ENCODE results near the gene CHCHD3.

The CHCHD3 gene

DNA sequence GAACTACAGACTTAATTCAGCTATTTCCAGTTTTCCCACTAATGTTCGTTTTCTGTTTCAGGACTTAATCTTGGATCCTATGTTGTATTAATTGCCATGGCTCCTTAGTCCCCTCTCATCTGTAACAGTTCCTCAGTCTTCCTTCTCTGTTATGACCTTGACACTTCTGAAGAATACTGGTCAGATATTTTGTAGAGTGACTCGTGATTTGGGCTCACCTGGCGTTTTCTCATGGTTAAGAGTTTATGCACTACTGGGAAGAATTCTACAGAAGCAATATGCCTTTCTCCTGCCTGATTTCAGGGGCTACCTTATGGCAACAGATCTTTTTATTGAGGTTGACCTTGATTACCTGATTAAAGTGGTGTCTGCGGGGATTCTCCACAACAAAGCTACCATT lies 239.4 kb downstream of the CHCHD3 start:
- POLR2A ChIA-PET: no interaction called here
- TF ChIP-seq, protein P1, sequence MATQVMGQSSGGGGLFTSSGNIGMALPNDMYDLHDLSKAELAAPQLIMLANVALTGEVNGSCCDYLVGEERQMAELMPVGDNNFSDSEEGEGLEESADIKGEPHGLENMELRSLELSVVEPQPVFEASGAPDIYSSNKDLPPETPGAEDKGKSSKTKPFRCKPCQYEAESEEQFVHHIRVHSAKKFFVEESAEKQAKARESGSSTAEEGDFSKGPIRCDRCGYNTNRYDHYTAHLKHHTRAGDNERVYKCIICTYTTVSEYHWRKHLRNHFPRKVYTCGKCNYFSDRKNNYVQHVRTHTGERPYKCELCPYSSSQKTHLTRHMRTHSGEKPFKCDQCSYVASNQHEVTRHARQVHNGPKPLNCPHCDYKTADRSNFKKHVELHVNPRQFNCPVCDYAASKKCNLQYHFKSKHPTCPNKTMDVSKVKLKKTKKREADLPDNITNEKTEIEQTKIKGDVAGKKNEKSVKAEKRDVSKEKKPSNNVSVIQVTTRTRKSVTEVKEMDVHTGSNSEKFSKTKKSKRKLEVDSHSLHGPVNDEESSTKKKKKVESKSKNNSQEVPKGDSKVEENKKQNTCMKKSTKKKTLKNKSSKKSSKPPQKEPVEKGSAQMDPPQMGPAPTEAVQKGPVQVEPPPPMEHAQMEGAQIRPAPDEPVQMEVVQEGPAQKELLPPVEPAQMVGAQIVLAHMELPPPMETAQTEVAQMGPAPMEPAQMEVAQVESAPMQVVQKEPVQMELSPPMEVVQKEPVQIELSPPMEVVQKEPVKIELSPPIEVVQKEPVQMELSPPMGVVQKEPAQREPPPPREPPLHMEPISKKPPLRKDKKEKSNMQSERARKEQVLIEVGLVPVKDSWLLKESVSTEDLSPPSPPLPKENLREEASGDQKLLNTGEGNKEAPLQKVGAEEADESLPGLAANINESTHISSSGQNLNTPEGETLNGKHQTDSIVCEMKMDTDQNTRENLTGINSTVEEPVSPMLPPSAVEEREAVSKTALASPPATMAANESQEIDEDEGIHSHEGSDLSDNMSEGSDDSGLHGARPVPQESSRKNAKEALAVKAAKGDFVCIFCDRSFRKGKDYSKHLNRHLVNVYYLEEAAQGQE (tag by site-specific recombination; IDR thresholded peaks at IDR 0.05): no peak
- TF ChIP-seq ZNF398 (tag by site-specific recombination; IDR thresholded peaks at IDR 0.05) (no peak), SP2 (tag by site-specific recombination; IDR thresholded peaks at IDR 0.05) (no peak), ZNF132 (tag by site-specific recombination; IDR thresholded peaks at IDR 0.05; ENCODE audit: borderline replicate concordance) (no peak), ZNF311 (tag by site-specific recombination; IDR thresholded peaks at IDR 0.05; ENCODE audit: borderline replicate concordance) (no peak), ZNF174 (tag by site-specific recombination; IDR thresholded peaks at IDR 0.05) (no peak), GLI2 (tag by site-specific recombination; IDR thresholded peaks at IDR 0.05; ENCODE audit: borderline replicate concordance, low read depth) (no peak), ZNF521 (tag by site-specific recombination; IDR thresholded peaks at IDR 0.05) (no peak), ZNF670 (tag by site-specific recombination; IDR thresholded peaks at IDR 0.05; ENCODE audit: low read depth) (no peak), ZNF510 (tag by site-specific recombination; IDR thresholded peaks at IDR 0.05; ENCODE audit: insufficient replicate concordance) (no peak), ZNF292 (tag by site-specific recombination; IDR thresholded peaks at IDR 0.05; ENCODE audit: borderline replicate concordance, low read depth) (no peak), KLF1 (tag by site-specific recombination; IDR thresholded peaks at IDR 0.05) (no peak), ZNF423 (tag by site-specific recombination; IDR thresholded peaks at IDR 0.05) (no peak), ZFP41 (tag by site-specific recombination; IDR thresholded peaks at IDR 0.05; ENCODE audit: borderline replicate concordance) (no peak), FEZF1 (tag by site-specific recombination; IDR thresholded peaks at IDR 0.05) (no peak)
- TF ChIP-seq, protein P2, sequence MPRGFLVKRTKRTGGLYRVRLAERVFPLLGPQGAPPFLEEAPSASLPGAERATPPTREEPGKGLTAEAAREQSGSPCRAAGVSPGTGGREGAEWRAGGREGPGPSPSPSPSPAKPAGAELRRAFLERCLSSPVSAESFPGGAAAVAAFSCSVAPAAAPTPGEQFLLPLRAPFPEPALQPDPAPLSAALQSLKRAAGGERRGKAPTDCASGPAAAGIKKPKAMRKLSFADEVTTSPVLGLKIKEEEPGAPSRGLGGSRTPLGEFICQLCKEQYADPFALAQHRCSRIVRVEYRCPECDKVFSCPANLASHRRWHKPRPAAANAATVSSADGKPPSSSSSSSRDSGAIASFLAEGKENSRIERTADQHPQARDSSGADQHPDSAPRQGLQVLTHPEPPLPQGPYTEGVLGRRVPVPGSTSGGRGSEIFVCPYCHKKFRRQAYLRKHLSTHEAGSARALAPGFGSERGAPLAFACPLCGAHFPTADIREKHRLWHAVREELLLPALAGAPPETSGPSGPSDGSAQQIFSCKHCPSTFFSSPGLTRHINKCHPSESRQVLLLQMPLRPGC (tag by site-specific recombination; IDR thresholded peaks at IDR 0.05): no peak
- TF ChIP-seq, protein P3, sequence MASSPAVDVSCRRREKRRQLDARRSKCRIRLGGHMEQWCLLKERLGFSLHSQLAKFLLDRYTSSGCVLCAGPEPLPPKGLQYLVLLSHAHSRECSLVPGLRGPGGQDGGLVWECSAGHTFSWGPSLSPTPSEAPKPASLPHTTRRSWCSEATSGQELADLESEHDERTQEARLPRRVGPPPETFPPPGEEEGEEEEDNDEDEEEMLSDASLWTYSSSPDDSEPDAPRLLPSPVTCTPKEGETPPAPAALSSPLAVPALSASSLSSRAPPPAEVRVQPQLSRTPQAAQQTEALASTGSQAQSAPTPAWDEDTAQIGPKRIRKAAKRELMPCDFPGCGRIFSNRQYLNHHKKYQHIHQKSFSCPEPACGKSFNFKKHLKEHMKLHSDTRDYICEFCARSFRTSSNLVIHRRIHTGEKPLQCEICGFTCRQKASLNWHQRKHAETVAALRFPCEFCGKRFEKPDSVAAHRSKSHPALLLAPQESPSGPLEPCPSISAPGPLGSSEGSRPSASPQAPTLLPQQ (tag by site-specific recombination; IDR thresholded peaks at IDR 0.05): no peak
- H3K4me1 ChIP-seq (ENCODE audit: control insufficient read depth, insufficient read depth, low read length): no peaks in the 10 kb centered on the region
- H3K4me3 ChIP-seq (ENCODE audit: low read depth, low read length): no peak overlapping the region
- H3K27ac ChIP-seq (ENCODE audit: extremely low read depth, low read depth, low read length): no peak overlapping the region
- CTCF ChIA-PET: no interaction called here
- H3K36me3 ChIP-seq (ENCODE audit: control insufficient read depth in 2 of 2, insufficient read depth in 1 of 2, low read length in 2 of 2): no peaks in the 10 kb centered on the region; a peak in 1 of 3 replicates
- H3K9me3 ChIP-seq (ENCODE audit: control insufficient read depth, insufficient read depth, low read depth, low read length): no peaks in the 10 kb centered on the region

GRCh38 chr7:132840199-132840598 lies 241.7 kb downstream of the CHCHD3 start:
- Histone ChIP-seq H3K36me3 (ENCODE audit: control insufficient read depth in 2 of 2, insufficient read depth in 1 of 2, low read length in 2 of 2) (no peaks in the 10 kb centered on the region; a peak in 1 of 3 replicates), H3K4me1 (ENCODE audit: control insufficient read depth, insufficient read depth, low read length) (no peaks in the 10 kb centered on the region), H3K4me3 (ENCODE audit: low read depth, low read length) (no peak overlapping the region), H3K27ac (ENCODE audit: extremely low read depth, low read depth, low read length) (no peak overlapping the region), H3K9me3 (ENCODE audit: control insufficient read depth, insufficient read depth, low read depth, low read length) (no peaks in the 10 kb centered on the region)
- no peak for TF ChIP-seq KLF1 (tag by site-specific recombination; IDR thresholded peaks at IDR 0.05)
- no peak for TF ChIP-seq ZNF658 (tag by site-specific recombination; IDR thresholded peaks at IDR 0.05)
- TF ChIP-seq, protein P4, sequence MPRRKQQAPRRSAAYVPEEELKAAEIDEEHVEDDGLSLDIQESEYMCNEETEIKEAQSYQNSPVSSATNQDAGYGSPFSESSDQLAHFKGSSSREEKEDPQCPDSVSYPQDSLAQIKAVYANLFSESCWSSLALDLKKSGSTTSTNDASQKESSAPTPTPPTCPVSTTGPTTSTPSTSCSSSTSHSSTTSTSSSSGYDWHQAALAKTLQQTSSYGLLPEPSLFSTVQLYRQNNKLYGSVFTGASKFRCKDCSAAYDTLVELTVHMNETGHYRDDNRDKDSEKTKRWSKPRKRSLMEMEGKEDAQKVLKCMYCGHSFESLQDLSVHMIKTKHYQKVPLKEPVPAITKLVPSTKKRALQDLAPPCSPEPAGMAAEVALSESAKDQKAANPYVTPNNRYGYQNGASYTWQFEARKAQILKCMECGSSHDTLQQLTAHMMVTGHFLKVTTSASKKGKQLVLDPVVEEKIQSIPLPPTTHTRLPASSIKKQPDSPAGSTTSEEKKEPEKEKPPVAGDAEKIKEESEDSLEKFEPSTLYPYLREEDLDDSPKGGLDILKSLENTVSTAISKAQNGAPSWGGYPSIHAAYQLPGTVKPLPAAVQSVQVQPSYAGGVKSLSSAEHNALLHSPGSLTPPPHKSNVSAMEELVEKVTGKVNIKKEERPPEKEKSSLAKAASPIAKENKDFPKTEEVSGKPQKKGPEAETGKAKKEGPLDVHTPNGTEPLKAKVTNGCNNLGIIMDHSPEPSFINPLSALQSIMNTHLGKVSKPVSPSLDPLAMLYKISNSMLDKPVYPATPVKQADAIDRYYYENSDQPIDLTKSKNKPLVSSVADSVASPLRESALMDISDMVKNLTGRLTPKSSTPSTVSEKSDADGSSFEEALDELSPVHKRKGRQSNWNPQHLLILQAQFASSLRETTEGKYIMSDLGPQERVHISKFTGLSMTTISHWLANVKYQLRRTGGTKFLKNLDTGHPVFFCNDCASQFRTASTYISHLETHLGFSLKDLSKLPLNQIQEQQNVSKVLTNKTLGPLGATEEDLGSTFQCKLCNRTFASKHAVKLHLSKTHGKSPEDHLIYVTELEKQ (tag by site-specific recombination; IDR thresholded peaks at IDR 0.05; ENCODE audit: borderline replicate concordance): no peak
- TF ChIP-seq ZNF398 (tag by site-specific recombination; IDR thresholded peaks at IDR 0.05): no peak
- CTCF ChIA-PET: no interaction called here
- POLR2A ChIA-PET: no interaction called here
